Endothelial cell of umbilical vein (primary cell): Measurements from ENCODE around the gene CELSR2. TPM values are rescaled to one million over a fixed set of nuclear protein-coding genes. Genes with fewer than 3 reads are reported as not detected.
A peak's percentile ranks its signal among the peaks of the same experiment; 100 is the strongest.

Experiments used
- Bru-seq: library from RNA; stranded (reverse); fragments of 400-500 nt; gene quantifications from one replicate; lab custom pipeline; 2021; lab: Mats Ljungman, UMichigan
- BruChase-seq, 2 experiments: library from RNA; stranded (reverse); fragments of 400-500 nt; gene quantifications; one replicate each; lab custom pipeline; 2021; lab: Mats Ljungman, UMichigan
- BruUV-seq: library from RNA; stranded (reverse); fragments of 400-500 nt; replicated peaks from 2 replicates; lab custom pipeline; 2021; lab: Mats Ljungman, UMichigan
- CTCF ChIA-PET: fragments of 300-600, 350-600 bp; sonication (Branson Sonifier 250); formaldehyde crosslinking; loops from one replicate; lab custom pipeline; 2021; ENCODE audit warnings: antibody characterized with exemption, inconsistent platforms; lab: Charles Lee
- POLR2A ChIA-PET: fragments of 300-600, 350-600 bp; sonication (Branson Sonifier 250); formaldehyde crosslinking; loops from one replicate; lab custom pipeline; 2021; ENCODE audit warnings: antibody characterized with exemption, inconsistent platforms; lab: Charles Lee
- DNase-seq: peaks from one replicate; pipeline ENCODE4 v3.0.0-alpha.2; 2011; ENCODE audit warnings: low read depth, low spot score
- FAIRE-seq: peaks from 2 replicates; lab custom pipeline; 2011; peaks lifted over from hg19 to GRCh38; lab: Jason Lieb, UNC
- H2AFZ ChIP-seq: 2 replicates; pipeline ENCODE4 v1.6.0; 2012; ENCODE audit warnings: low read depth, low read length, control low read depth, inconsistent platforms
- H3K27ac ChIP-seq: 2 replicates; pipeline ENCODE4 v1.5.1; 2011; ENCODE audit warnings: low read depth, mild to moderate bottlenecking, control low read depth, low read length, moderate library complexity; ENCODE audit not compliant: insufficient read depth
- H3K27me3 ChIP-seq, 2 experiments: 2 replicates each; pipeline versions ENCODE4 v1.6.0 to v1.6.1; 2011; ENCODE audit warnings: low read length in 2 of 2, mixed read lengths in 1 of 2; ENCODE audit not compliant: control insufficient read depth in 2 of 2, insufficient read depth in 2 of 2
- H3K36me3 ChIP-seq, 2 experiments: 2 replicates in 1 of 2; 3 replicates in 1 of 2; pipeline ENCODE4 v1.5.1; 2011; ENCODE audit warnings: low read length in 2 of 2, mild to moderate bottlenecking in 1 of 2, moderate library complexity in 1 of 2; ENCODE audit not compliant: control insufficient read depth in 2 of 2, insufficient read depth in 2 of 2; ENCODE audit errors: extremely low read depth in 1 of 2
- H3K4me1 ChIP-seq: 3 replicates; pipeline ENCODE4 v1.5.1; 2011; ENCODE audit warnings: mild to moderate bottlenecking, low read length; ENCODE audit not compliant: control insufficient read depth, insufficient read depth; ENCODE audit errors: extremely low read depth
- H3K4me2 ChIP-seq: 2 replicates; pipeline ENCODE4 v1.6.1; 2011; ENCODE audit warnings: low read length, control low read depth, mixed read lengths; ENCODE audit not compliant: insufficient read depth
- H3K4me3 ChIP-seq, 3 experiments: fragments of 200-600 bp in 1 of 3; sonication (generic), shearing (Covaris generic) in 1 of 3; replicated peaks in 1 of 3; 2 replicates each; pipeline ENCODE4 v1.5.1; 2011 to 2016; ENCODE audit warnings: control low read depth in 3 of 3, low read length in 3 of 3, mild to moderate bottlenecking in 2 of 3, inconsistent platforms in 1 of 3, low read depth in 1 of 3, moderate library complexity in 1 of 3; ENCODE audit not compliant: insufficient read depth in 1 of 3
- H3K79me2 ChIP-seq: 2 replicates; pipeline ENCODE4 v1.6.0; 2012; ENCODE audit warnings: low read length, inconsistent platforms; ENCODE audit not compliant: control insufficient read depth, insufficient read depth
- H3K9ac ChIP-seq: replicated peaks from 2 replicates; pipeline ENCODE3; 2011; ENCODE audit warnings: low read length, control low read depth; ENCODE audit not compliant: insufficient read depth; ENCODE audit errors: extremely low read depth
- H3K9me1 ChIP-seq: replicated peaks from 3 replicates; pipeline ENCODE4 v1.6.0; 2011; ENCODE audit warnings: mild to moderate bottlenecking, low read length; ENCODE audit not compliant: control insufficient read depth, insufficient read depth; ENCODE audit errors: extremely low read depth
- H3K9me3 ChIP-seq: replicated peaks from 2 replicates; pipeline ENCODE4 v1.5.1; 2012; ENCODE audit warnings: low read length, inconsistent platforms; ENCODE audit not compliant: control insufficient read depth, insufficient read depth
- H4K20me1 ChIP-seq: replicated peaks from 2 replicates; pipeline ENCODE3; 2011; ENCODE audit warnings: mild to moderate bottlenecking, low read length; ENCODE audit not compliant: control insufficient read depth, insufficient read depth; ENCODE audit errors: extremely low read depth
- EZH2 ChIP-seq: IDR thresholded peaks from 2 replicates; pipeline ENCODE4 v1.6.1; 2012; ENCODE audit warnings: borderline replicate concordance, low read depth, mild to moderate bottlenecking, moderate library complexity, low read length, inconsistent platforms; ENCODE audit not compliant: severe bottlenecking
- FOS ChIP-seq: IDR thresholded peaks from 2 replicates; pipeline ENCODE4 v1.6.1; 2011; ENCODE audit warnings: mild to moderate bottlenecking, low read length, moderate library complexity, borderline replicate concordance; ENCODE audit not compliant: insufficient read depth
- GATA2 ChIP-seq: IDR thresholded peaks from 2 replicates; pipeline ENCODE4 v1.7.0; 2011; ENCODE audit warnings: low read depth, mild to moderate bottlenecking, moderate library complexity, mixed read lengths, low read length; ENCODE audit not compliant: insufficient read length, insufficient read depth
- JUN ChIP-seq: IDR thresholded peaks from 2 replicates; pipeline ENCODE4 v1.6.1; 2011; ENCODE audit warnings: borderline replicate concordance, low read depth; ENCODE audit not compliant: insufficient read length, insufficient read depth
- MAX ChIP-seq: IDR thresholded peaks from 2 replicates; pipeline ENCODE4 v1.6.1; 2011; ENCODE audit not compliant: insufficient read depth, insufficient read length
- MYC ChIP-seq: IDR thresholded peaks from one replicate; pipeline ENCODE4 v1.6.1; 2011; ENCODE audit warnings: mild to moderate bottlenecking, low read depth, low read length
- POLR2A ChIP-seq: IDR thresholded peaks from 2 replicates; pipeline ENCODE4 v1.6.1; 2012; ENCODE audit warnings: low read depth, mild to moderate bottlenecking, control low read depth, low read length
- POLR2AphosphoS5 ChIP-seq: IDR thresholded peaks from 2 replicates; pipeline ENCODE4 v1.6.1; 2012; ENCODE audit warnings: low read depth, mild to moderate bottlenecking, control low read depth, low read length, moderate library complexity; ENCODE audit not compliant: insufficient read depth
- dilution Hi-C: fragments of 300-500 bp; cut with MboI; formaldehyde crosslinking; loops from one replicate; pipeline ENCODE4 v1.15.0; 2019; ENCODE audit warnings: low sequenced_read_pairs; ENCODE audit not compliant: extremely low pct_ligation_motif_present
- intact Hi-C: fragments of 100-400 bp; cut with micrococcal nuclease; formaldehyde crosslinking; loops from one replicate; pipeline ENCODE4 v1.10.0; 2022
- long read RNA-seq: library from polyadenylated mRNA; stranded (forward); transcript quantifications from one replicate; pipeline ENCODE4 v2.0.0, GENCODE V29; 2021
- polyA minus RNA-seq, 3 experiments: library from RNA; depleted of rRNA, polyadenylated mRNA; stranded (reverse); fragments of >200 nt; gene quantifications; 1 replicate in 1 of 3; 2 replicates in 2 of 3; pipeline ENCODE4 v1.2.3, GENCODE V29; 2011
- polyA plus RNA-seq, 4 experiments: library from polyadenylated mRNA; depleted of rRNA in 3 of 4; stranded (reverse) in 3 of 4; unstranded in 1 of 4; fragments of >200 nt; gene quantifications; 2 replicates each; pipeline versions ENCODE4 v1.2.1 to v1.2.3, GENCODE V29; 2011 to 2012; ENCODE audit warnings: missing spikeins in 1 of 4
- total RNA-seq: library from RNA; stranded (reverse); gene quantifications from 2 replicates; pipeline ENCODE4 v1.2.3, GENCODE V29; 2021
- TF ChIP-seq, protein P1 (sequence below), 2 donors: IDR thresholded peaks; 1 replicate in 1 of 2; 2 replicates in 1 of 2; pipeline ENCODE4 v1.5.1; 2011; ENCODE audit warnings: low read length in 2 of 2, mild to moderate bottlenecking in 2 of 2, moderate library complexity in 2 of 2, control low read depth in 1 of 2, inconsistent platforms in 1 of 2, low read depth in 1 of 2; ENCODE audit not compliant: insufficient read depth in 1 of 2; ENCODE audit errors: extremely low read depth in 1 of 2

Gene CELSR2
- total RNA-seq (1.4 and 2.2 TPM in 2 replicates), polyA plus RNA-seq (0.76 and 0.90 TPM in 2 replicates), polyA minus RNA-seq (2.1 and 2.8 TPM in 2 replicates), Bru-seq, nascent RNA (percentile 11 among the genes with signal in this experiment), BruChase-seq, experiment 1, labeled RNA remaining after a 6-hour chase (percentile 29 among the genes with signal in this experiment), BruChase-seq, experiment 2, labeled RNA remaining after a 2-hour chase (percentile 22 among the genes with signal in this experiment)
- polyA plus RNA-seq (2011; cell fraction: cytosol; rRNA removed): 0.52 and 0.78 TPM in 2 replicates
- polyA plus RNA-seq (2011; cell fraction: nucleus; rRNA removed): 1.5 and 1.9 TPM in 2 replicates
- 0.83 and 0.86 TPM in 2 replicates for polyA plus RNA-seq (2012)
- polyA minus RNA-seq (2011; cell fraction: cytosol; rRNA and poly(A)+ RNA removed): 11.6 TPM
- polyA minus RNA-seq (2011; cell fraction: nucleus; rRNA and poly(A)+ RNA removed): 1.4 TPM in 2 replicates
- long read RNA-seq, partial matches to known transcripts: 2 of 3 reads
- long read RNA-seq, other reads (novel, unspliced or antisense): 1 of 3 reads

DNA sequence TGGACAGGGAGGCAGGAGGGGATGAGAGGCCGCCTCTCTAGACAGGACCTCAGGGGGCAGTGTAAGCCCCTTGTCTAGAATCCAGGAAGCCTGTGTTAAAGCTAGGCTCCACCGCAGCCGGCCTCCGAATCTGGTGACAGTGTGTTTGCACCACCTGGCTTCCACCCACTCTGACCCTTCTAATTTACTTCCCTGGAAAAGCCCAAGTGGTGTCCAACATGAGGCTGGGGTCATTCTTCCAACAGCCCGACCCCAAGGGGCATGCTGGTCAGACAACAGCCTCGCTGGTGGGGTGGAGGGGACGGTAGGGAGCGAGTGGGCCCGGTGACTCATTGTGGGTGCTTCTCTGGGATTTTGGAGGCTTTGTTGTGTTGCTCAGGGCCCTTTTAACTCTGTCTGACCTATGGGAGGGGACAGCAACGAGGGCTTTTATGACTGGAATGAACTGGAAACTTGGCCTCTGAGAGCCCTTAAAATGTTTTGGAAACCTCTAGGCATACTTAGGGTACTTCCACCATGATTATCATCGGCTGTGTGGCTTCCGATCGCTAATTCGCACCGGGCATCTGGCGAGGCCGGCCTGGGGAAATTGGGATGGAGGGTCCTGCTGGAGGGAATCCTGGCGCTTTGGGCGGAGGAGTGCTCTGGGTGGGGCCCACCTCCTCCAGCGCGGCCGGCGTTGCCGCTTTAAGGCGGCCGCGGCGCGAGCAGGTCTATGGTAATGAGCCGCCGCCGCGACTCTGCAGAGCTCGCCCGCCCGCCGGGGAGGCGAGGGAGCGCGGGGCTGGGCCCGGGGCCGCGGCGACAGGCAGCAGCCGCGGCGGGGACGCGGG lies at the start of gene CELSR2:
Gene CELSR2, plus strand, starts transcription at position 743 of the 833 bp plus-strand sequence. CDS start 541 bp downstream, outside the sequence.
- dilution Hi-C loops (no loop called here), intact Hi-C loops (loop anchor here (1.0 kb wide), 1 partner anchor 9 kb away; no protein-coding TSS in a partner anchor)
- peak; percentile 39 for DNase-seq
- H3K4me2 ChIP-seq: peak within 1 kb of the TSS; percentile 56
- H4K20me1 ChIP-seq: no peaks in the 10 kb centered on the region
- no peaks in the 10 kb centered on the region for H3K4me1 ChIP-seq
- POLR2A ChIA-PET: no interaction called here
- TF ChIP-seq POLR2A: no peak
- TF ChIP-seq MYC: no peak
- TF ChIP-seq, protein P1, sequence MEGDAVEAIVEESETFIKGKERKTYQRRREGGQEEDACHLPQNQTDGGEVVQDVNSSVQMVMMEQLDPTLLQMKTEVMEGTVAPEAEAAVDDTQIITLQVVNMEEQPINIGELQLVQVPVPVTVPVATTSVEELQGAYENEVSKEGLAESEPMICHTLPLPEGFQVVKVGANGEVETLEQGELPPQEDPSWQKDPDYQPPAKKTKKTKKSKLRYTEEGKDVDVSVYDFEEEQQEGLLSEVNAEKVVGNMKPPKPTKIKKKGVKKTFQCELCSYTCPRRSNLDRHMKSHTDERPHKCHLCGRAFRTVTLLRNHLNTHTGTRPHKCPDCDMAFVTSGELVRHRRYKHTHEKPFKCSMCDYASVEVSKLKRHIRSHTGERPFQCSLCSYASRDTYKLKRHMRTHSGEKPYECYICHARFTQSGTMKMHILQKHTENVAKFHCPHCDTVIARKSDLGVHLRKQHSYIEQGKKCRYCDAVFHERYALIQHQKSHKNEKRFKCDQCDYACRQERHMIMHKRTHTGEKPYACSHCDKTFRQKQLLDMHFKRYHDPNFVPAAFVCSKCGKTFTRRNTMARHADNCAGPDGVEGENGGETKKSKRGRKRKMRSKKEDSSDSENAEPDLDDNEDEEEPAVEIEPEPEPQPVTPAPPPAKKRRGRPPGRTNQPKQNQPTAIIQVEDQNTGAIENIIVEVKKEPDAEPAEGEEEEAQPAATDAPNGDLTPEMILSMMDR (IDR thresholded peaks at IDR 0.05; ENCODE audit: extremely low read depth in 1 of 2, insufficient read depth in 1 of 2, low read depth in 1 of 2, low read length in 2 of 2): no peak
- no peak for TF ChIP-seq MAX
- no peak for TF ChIP-seq POLR2AphosphoS5
- TF ChIP-seq JUN: no peak
- TF ChIP-seq FOS: no peak
- TF ChIP-seq EZH2: no peak
- no peak for TF ChIP-seq GATA2
- CTCF ChIA-PET: interaction anchor here (1.1 to 2.7 kb wide), 7 partner anchors 9 to 151 kb away, joined by 3 to 22 read pairs (median 4); partner anchors contain the start of gene SORT1
- no peaks in the 10 kb centered on the region for H3K79me2 ChIP-seq
- peaks cover 3 to 8% of the 10 kb centered on the region in 2 experiments for H3K27me3 ChIP-seq
- peak; percentile 73 for FAIRE-seq
- H3K4me3 ChIP-seq: peak within 1 kb of the TSS in 1 of 3 experiments; percentile 35
- H3K9ac ChIP-seq: no peak within 1 kb of the TSS
- H3K27ac ChIP-seq: no peak within 1 kb of the TSS
- BruUV-seq: no TSS peak
- H3K36me3 ChIP-seq: no peaks in the 10 kb centered on the region
- H2AFZ ChIP-seq: peak within 1 kb of the TSS; percentile 66
- no peaks in the 10 kb centered on the region for H3K9me3 ChIP-seq
- no peaks in the 10 kb centered on the region for H3K9me1 ChIP-seq
